OCI-LY1 (cell line): ENCODE data around the gene CACNA2D4.

ENCODE experiments used
- H2AFZ ChIP-seq: fragments of 200-600 bp; sonication (generic), shearing (Covaris generic); 2 replicates; pipeline ENCODE4 v1.6.0; 2014; ENCODE audit warnings: antibody characterized with exemption, mild to moderate bottlenecking, low read length
- H3F3A ChIP-seq: fragments of 200-600 bp; sonication (generic), shearing (Covaris generic); 2 replicates; pipeline ENCODE4 v1.6.0; 2014; ENCODE audit warnings: mild to moderate bottlenecking, antibody characterized with exemption, low read length, moderate library complexity; ENCODE audit not compliant: insufficient read depth
- H3K27ac ChIP-seq: fragments of 200-600 bp; sonication (generic); 2 replicates; pipeline ENCODE4 v1.5.1; 2014; ENCODE audit warnings: low read length, mixed run types, mild to moderate bottlenecking, low read depth; ENCODE audit not compliant: poor library complexity, severe bottlenecking
- H3K27me3 ChIP-seq: fragments of 200-600 bp; sonication (generic); 2 replicates; pipeline ENCODE4 v1.6.0; 2014; ENCODE audit warnings: antibody characterized with exemption, mild to moderate bottlenecking, low read length, moderate library complexity; ENCODE audit not compliant: insufficient read depth
- H3K36me3 ChIP-seq: fragments of 200-600 bp; sonication (generic); 2 replicates; pipeline ENCODE4 v1.6.1; 2014; ENCODE audit warnings: mild to moderate bottlenecking, antibody characterized with exemption, low read length, moderate library complexity, mixed read lengths; ENCODE audit not compliant: insufficient read depth
- H3K4me1 ChIP-seq: fragments of 200-600 bp; sonication (generic); 2 replicates; pipeline ENCODE4 v1.5.1; 2014; ENCODE audit warnings: mild to moderate bottlenecking, low read length, moderate library complexity; ENCODE audit not compliant: insufficient read depth, severe bottlenecking
- H3K4me2 ChIP-seq: fragments of 200-600 bp; sonication (generic), shearing (Covaris generic); 2 replicates; pipeline ENCODE4 v1.6.1; 2014; ENCODE audit warnings: low read length
- H3K4me3 ChIP-seq: fragments of 200-600 bp; sonication (generic); 2 replicates; pipeline ENCODE4 v1.5.1; 2014; ENCODE audit warnings: low read length, low read depth, mild to moderate bottlenecking, mixed read lengths; ENCODE audit not compliant: poor library complexity, severe bottlenecking
- H3K79me2 ChIP-seq: fragments of 200-600 bp; shearing (Covaris generic); 2 replicates; pipeline ENCODE4 v1.6.1; 2016; ENCODE audit warnings: mixed run types, low read length, mixed read lengths; ENCODE audit not compliant: insufficient read depth
- H3K9ac ChIP-seq: fragments of 200-600 bp; sonication (generic), shearing (Covaris generic); 2 replicates; pipeline ENCODE4 v1.6.1; 2014; ENCODE audit warnings: mild to moderate bottlenecking, low read length, mixed read lengths
- H3K9me2 ChIP-seq: fragments of 200-600 bp; sonication (generic), shearing (Covaris generic); 2 replicates; pipeline ENCODE4 v1.6.1; 2014; ENCODE audit warnings: low read depth, mild to moderate bottlenecking, low read length, mixed read lengths
- H3K9me3 ChIP-seq: fragments of 200-600 bp; shearing (Covaris generic); 2 replicates; pipeline ENCODE4 v1.6.1; 2014; ENCODE audit warnings: low read length, mixed read lengths
- H4K20me1 ChIP-seq: fragments of 200-600 bp; sonication (generic), shearing (Covaris generic); 2 replicates; pipeline ENCODE4 v1.6.0; 2016; ENCODE audit warnings: mild to moderate bottlenecking, low read length; ENCODE audit not compliant: insufficient read depth
- EZH2 ChIP-seq: fragments of 200-600 bp; sonication (generic), shearing (Covaris generic); IDR thresholded peaks from 2 replicates; pipeline ENCODE4 v1.8.0; 2017; ENCODE audit warnings: borderline replicate concordance, mixed run types, mild to moderate bottlenecking, antibody characterized with exemption, low read length, moderate library complexity, mixed read lengths
- TF ChIP-seq, protein P1 (sequence below): fragments of 200-600 bp; sonication (generic), shearing (Covaris generic); IDR thresholded peaks from 2 replicates; pipeline ENCODE4 v1.5.1; 2017; ENCODE audit warnings: mild to moderate bottlenecking, antibody characterized with exemption, low read length, moderate library complexity, mixed read lengths

The CACNA2D4 gene

DNA sequence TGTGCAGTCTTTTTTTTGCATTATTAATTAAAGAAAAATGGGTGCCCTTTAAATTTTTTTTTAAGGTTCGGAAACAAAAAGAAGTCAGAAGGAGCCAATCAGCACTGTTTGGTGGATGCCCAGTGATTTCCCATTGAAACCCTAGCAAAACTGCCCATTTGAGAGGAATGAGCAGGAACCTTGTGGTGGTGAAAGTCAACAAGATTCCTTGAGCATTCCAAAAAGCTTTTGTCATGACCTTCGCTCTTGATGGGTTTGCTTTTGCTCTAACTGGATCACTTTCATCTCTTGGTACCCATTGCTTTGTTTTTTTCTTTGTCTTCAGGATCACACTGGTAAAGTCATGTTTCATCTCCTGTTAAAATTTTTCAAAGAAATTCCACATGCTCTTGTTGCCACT, 173.5 kb downstream of the CACNA2D4 start:
- peaks cover 30% of the 10 kb centered on the region for H3K4me1 ChIP-seq
- no peak overlapping the region for H2AFZ ChIP-seq
- no peaks in the 10 kb centered on the region for H3K9me2 ChIP-seq
- peaks cover 24% of the 10 kb centered on the region for H3K9me3 ChIP-seq
- no peaks in the 10 kb centered on the region for H4K20me1 ChIP-seq
- no peak overlapping the region for H3K27ac ChIP-seq
- no peaks in the 10 kb centered on the region for H3F3A ChIP-seq
- peaks cover 40% of the 10 kb centered on the region for H3K36me3 ChIP-seq
- no peak overlapping the region for H3K9ac ChIP-seq
- H3K4me2 ChIP-seq, result no peak overlapping the region
- no peaks in the 10 kb centered on the region for H3K27me3 ChIP-seq
- TF ChIP-seq, protein P1, sequence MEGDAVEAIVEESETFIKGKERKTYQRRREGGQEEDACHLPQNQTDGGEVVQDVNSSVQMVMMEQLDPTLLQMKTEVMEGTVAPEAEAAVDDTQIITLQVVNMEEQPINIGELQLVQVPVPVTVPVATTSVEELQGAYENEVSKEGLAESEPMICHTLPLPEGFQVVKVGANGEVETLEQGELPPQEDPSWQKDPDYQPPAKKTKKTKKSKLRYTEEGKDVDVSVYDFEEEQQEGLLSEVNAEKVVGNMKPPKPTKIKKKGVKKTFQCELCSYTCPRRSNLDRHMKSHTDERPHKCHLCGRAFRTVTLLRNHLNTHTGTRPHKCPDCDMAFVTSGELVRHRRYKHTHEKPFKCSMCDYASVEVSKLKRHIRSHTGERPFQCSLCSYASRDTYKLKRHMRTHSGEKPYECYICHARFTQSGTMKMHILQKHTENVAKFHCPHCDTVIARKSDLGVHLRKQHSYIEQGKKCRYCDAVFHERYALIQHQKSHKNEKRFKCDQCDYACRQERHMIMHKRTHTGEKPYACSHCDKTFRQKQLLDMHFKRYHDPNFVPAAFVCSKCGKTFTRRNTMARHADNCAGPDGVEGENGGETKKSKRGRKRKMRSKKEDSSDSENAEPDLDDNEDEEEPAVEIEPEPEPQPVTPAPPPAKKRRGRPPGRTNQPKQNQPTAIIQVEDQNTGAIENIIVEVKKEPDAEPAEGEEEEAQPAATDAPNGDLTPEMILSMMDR, result no peak
- TF ChIP-seq EZH2, result no peak
- H3K4me3 ChIP-seq, result no peak overlapping the region
- peaks cover 60% of the 10 kb centered on the region for H3K79me2 ChIP-seq
